OCI-LY1 (cell line): ENCODE results near the gene MAJIN.

Experiments
- EZH2 ChIP-seq: fragments of 200-600 bp; sonication (generic), shearing (Covaris generic); IDR thresholded peaks from 2 replicates; pipeline ENCODE4 v1.8.0; 2017; ENCODE audit warnings: borderline replicate concordance, mixed run types, mild to moderate bottlenecking, antibody characterized with exemption, low read length, moderate library complexity, mixed read lengths
- TF ChIP-seq, protein P1 (sequence below): fragments of 200-600 bp; sonication (generic), shearing (Covaris generic); IDR thresholded peaks from 2 replicates; pipeline ENCODE4 v1.5.1; 2017; ENCODE audit warnings: mild to moderate bottlenecking, antibody characterized with exemption, low read length, moderate library complexity, mixed read lengths

DNA sequence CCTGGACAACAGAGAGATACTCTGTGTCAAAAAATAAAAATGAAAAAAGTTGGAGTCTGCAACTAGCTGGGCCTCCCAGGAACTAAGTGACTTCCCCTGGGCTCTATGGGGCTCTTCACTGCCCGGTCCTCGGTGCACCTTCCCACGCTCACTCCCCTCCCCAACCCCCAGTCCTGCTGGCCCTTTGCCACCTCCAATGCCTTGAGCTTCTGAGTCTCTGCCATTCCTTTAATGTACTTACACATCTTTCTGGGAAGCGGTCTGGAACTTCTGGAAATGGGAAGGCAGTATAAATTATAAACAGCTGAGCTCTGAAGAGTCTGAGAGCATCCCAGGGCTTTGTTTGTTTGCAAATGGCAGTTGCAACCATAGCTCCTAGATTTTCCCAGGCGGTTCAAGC is 30.8 kb upstream of the MAJIN start:
- TF ChIP-seq EZH2: no peak
- TF ChIP-seq, protein P1, sequence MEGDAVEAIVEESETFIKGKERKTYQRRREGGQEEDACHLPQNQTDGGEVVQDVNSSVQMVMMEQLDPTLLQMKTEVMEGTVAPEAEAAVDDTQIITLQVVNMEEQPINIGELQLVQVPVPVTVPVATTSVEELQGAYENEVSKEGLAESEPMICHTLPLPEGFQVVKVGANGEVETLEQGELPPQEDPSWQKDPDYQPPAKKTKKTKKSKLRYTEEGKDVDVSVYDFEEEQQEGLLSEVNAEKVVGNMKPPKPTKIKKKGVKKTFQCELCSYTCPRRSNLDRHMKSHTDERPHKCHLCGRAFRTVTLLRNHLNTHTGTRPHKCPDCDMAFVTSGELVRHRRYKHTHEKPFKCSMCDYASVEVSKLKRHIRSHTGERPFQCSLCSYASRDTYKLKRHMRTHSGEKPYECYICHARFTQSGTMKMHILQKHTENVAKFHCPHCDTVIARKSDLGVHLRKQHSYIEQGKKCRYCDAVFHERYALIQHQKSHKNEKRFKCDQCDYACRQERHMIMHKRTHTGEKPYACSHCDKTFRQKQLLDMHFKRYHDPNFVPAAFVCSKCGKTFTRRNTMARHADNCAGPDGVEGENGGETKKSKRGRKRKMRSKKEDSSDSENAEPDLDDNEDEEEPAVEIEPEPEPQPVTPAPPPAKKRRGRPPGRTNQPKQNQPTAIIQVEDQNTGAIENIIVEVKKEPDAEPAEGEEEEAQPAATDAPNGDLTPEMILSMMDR: no peak
